Measurements from ENCODE around the gene FARP1. TPM values are rescaled to one million over a fixed set of nuclear protein-coding genes. Genes with fewer than 3 reads are reported as not detected.

FARP1 gene
- total and polyA plus RNA-seq, 2 of the 13 experiments (the other 11 are each of a cell fraction or from before 2014, with no cell fraction given) = 70.6 to 126 TPM

GRCh38 chr13:98141509-98142379 lies 1.1 kb upstream of the FARP1 start (continued):
- TF ChIP-seq, protein P1, sequence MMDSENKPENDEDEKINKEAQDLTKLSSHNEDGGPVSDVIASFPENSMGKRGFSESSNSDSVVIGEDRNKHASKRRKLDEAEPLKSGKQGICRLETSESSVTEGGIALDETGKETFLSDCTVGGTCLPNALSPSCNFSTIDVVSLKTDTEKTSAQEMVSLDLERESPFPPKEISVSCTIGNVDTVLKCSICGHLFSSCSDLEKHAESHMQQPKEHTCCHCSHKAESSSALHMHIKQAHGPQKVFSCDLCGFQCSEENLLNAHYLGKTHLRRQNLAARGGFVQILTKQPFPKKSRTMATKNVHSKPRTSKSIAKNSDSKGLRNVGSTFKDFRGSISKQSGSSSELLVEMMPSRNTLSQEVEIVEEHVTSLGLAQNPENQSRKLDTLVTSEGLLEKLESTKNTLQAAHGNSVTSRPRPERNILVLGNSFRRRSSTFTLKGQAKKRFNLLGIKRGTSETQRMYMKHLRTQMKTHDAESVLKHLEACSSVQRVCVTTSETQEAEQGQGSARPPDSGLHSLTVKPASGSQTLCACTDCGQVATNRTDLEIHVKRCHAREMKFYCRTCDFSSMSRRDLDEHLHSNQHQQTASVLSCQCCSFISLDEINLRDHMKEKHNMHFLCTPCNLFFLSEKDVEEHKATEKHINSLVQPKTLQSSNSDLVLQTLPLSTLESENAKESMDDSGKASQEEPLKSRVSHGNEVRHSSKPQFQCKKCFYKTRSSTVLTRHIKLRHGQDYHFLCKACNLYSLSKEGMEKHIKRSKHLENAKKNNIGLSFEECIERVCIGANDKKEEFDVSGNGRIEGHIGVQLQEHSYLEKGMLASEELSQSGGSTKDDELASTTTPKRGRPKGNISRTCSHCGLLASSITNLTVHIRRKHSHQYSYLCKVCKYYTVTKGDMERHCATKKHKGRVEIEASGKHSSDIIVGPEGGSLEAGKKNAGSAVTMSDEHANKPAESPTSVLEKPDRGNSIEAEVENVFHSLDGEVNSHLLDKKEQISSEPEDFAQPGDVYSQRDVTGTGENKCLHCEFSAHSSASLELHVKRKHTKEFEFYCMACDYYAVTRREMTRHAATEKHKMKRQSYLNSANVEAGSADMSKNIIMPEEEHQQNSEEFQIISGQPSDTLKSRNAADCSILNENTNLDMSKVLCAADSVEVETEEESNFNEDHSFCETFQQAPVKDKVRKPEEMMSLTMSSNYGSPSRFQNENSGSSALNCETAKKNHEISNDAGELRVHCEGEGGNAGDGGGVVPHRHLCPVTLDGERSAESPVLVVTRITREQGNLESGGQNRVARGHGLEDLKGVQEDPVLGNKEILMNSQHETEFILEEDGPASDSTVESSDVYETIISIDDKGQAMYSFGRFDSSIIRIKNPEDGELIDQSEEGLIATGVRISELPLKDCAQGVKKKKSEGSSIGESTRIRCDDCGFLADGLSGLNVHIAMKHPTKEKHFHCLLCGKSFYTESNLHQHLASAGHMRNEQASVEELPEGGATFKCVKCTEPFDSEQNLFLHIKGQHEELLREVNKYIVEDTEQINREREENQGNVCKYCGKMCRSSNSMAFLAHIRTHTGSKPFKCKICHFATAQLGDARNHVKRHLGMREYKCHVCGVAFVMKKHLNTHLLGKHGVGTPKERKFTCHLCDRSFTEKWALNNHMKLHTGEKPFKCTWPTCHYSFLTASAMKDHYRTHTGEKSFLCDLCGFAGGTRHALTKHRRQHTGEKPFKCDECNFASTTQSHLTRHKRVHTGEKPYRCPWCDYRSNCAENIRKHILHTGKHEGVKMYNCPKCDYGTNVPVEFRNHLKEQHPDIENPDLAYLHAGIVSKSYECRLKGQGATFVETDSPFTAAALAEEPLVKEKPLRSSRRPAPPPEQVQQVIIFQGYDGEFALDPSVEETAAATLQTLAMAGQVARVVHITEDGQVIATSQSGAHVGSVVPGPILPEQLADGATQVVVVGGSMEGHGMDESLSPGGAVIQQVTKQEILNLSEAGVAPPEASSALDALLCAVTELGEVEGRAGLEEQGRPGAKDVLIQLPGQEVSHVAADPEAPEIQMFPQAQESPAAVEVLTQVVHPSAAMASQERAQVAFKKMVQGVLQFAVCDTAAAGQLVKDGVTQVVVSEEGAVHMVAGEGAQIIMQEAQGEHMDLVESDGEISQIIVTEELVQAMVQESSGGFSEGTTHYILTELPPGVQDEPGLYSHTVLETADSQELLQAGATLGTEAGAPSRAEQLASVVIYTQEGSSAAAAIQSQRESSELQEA (CRISPR knock-in tag; IDR thresholded peaks at IDR 0.05; ENCODE audit: not compliant biosample characterization) = no peak
- TF ChIP-seq ZNF891 (CRISPR knock-in tag; IDR thresholded peaks at IDR 0.05) (peak; percentile 1; the same call in 1 of the 2 replicates), ZSCAN22 (CRISPR knock-in tag; IDR thresholded peaks at IDR 0.05) (no peak), PAX8 (CRISPR knock-in tag; IDR thresholded peaks at IDR 0.05; ENCODE audit: borderline replicate concordance) (no peak), GATA4 (IDR thresholded peaks at IDR 0.05; ENCODE audit: borderline replicate concordance, low read depth) (no peak), ZNF7 (CRISPR knock-in tag; IDR thresholded peaks at IDR 0.05) (no peak), ZNF879 (CRISPR knock-in tag; IDR thresholded peaks at IDR 0.05) (0 out of 2 replicates have a peak, but pooled peaks have one; percentile 5), PHF5A (CRISPR knock-in tag; IDR thresholded peaks at IDR 0.05; ENCODE audit: low read depth, unreplicated experiment) (no peak), ZNF33A (CRISPR knock-in tag; IDR thresholded peaks at IDR 0.05; ENCODE audit: borderline replicate concordance) (0 out of 2 replicates have a peak, but pooled peaks have one; percentile 70), MYNN (CRISPR knock-in tag; IDR thresholded peaks at IDR 0.05; ENCODE audit: low read depth) (0 out of 2 replicates have a peak, but pooled peaks have one; percentile 4), SIX1 (CRISPR knock-in tag; IDR thresholded peaks at IDR 0.05; ENCODE audit: borderline replicate concordance) (no peak)
- TF ChIP-seq, protein P2, sequence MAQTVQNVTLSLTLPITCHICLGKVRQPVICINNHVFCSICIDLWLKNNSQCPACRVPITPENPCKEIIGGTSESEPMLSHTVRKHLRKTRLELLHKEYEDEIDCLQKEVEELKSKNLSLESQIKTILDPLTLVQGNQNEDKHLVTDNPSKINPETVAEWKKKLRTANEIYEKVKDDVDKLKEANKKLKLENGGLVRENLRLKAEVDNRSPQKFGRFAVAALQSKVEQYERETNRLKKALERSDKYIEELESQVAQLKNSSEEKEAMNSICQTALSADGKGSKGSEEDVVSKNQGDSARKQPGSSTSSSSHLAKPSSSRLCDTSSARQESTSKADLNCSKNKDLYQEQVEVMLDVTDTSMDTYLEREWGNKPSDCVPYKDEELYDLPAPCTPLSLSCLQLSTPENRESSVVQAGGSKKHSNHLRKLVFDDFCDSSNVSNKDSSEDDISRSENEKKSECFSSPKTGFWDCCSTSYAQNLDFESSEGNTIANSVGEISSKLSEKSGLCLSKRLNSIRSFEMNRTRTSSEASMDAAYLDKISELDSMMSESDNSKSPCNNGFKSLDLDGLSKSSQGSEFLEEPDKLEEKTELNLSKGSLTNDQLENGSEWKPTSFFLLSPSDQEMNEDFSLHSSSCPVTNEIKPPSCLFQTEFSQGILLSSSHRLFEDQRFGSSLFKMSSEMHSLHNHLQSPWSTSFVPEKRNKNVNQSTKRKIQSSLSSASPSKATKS (CRISPR knock-in tag; IDR thresholded peaks at IDR 0.05) = 0 out of 2 replicates have a peak, but pooled peaks have one; percentile 67
- TF ChIP-seq, protein P3, sequence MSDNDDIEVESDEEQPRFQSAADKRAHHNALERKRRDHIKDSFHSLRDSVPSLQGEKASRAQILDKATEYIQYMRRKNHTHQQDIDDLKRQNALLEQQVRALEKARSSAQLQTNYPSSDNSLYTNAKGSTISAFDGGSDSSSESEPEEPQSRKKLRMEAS (IDR thresholded peaks at IDR 0.05) = 0 out of 2 replicates have a peak, but pooled peaks have one; percentile 16
- TF ChIP-seq, protein P4, sequence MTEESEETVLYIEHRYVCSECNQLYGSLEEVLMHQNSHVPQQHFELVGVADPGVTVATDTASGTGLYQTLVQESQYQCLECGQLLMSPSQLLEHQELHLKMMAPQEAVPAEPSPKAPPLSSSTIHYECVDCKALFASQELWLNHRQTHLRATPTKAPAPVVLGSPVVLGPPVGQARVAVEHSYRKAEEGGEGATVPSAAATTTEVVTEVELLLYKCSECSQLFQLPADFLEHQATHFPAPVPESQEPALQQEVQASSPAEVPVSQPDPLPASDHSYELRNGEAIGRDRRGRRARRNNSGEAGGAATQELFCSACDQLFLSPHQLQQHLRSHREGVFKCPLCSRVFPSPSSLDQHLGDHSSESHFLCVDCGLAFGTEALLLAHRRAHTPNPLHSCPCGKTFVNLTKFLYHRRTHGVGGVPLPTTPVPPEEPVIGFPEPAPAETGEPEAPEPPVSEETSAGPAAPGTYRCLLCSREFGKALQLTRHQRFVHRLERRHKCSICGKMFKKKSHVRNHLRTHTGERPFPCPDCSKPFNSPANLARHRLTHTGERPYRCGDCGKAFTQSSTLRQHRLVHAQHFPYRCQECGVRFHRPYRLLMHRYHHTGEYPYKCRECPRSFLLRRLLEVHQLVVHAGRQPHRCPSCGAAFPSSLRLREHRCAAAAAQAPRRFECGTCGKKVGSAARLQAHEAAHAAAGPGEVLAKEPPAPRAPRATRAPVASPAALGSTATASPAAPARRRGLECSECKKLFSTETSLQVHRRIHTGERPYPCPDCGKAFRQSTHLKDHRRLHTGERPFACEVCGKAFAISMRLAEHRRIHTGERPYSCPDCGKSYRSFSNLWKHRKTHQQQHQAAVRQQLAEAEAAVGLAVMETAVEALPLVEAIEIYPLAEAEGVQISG (CRISPR knock-in tag; IDR thresholded peaks at IDR 0.05) = peak; percentile 15; the same call in 1 of the 2 replicates

Measured in HepG2 (cell line).